SK-N-SH treated with all-trans-retinoic acid at 6 μM for 48 hours (cell line): ENCODE data around the gene LTO1.

Source experiments
- CSDC2 ChIP-seq: fragments of 250-450 bp; sonication (Bioruptor Pico); IDR thresholded peaks from 2 replicates; pipeline ENCODE4 v1.5.0; 2020; ENCODE audit warnings: mild to moderate bottlenecking, moderate library complexity
- ESRRG ChIP-seq: fragments of 250-450 bp; sonication (Bioruptor Pico); IDR thresholded peaks from 2 replicates; pipeline ENCODE4 v1.6.1; 2021; ENCODE audit warnings: mild to moderate bottlenecking
- GLIS3 ChIP-seq: fragments of 250-450 bp; sonication (Bioruptor Pico); IDR thresholded peaks from 2 replicates; pipeline ENCODE4 v1.5.0; 2020; ENCODE audit warnings: mild to moderate bottlenecking, moderate library complexity
- ISL1 ChIP-seq: fragments of 250-450 bp; sonication (Bioruptor Pico); IDR thresholded peaks from 2 replicates; pipeline ENCODE4 v2.1.2; 2022; ENCODE audit warnings: mild to moderate bottlenecking, moderate library complexity
- POU6F1 ChIP-seq: fragments of 250-450 bp; sonication (Bioruptor Pico); IDR thresholded peaks from 2 replicates; pipeline ENCODE4 v1.8.0; 2021; ENCODE audit warnings: low read depth, mild to moderate bottlenecking, moderate library complexity, borderline replicate concordance
- PPARA ChIP-seq: fragments of 250-450 bp; sonication (Bioruptor Pico); IDR thresholded peaks from 2 replicates; pipeline ENCODE4 v1.5.0; 2020; ENCODE audit warnings: mild to moderate bottlenecking, borderline replicate concordance
- TOX ChIP-seq: fragments of 250-450 bp; sonication (Bioruptor Pico); IDR thresholded peaks from 2 replicates; pipeline ENCODE4 v1.8.0; 2021; ENCODE audit warnings: mild to moderate bottlenecking, moderate library complexity, borderline replicate concordance
- ZNF565 ChIP-seq: fragments of 450-650 bp; formaldehyde crosslinking; conservative IDR thresholded peaks from 2 replicates; pipeline ENCODE4 v1.5.0; 2020; ENCODE audit warnings: low read depth, mild to moderate bottlenecking, moderate library complexity
- ZNF70 ChIP-seq: fragments of 450-650 bp; formaldehyde crosslinking; IDR thresholded peaks from 2 replicates; pipeline ENCODE4 v1.5.0; 2020; ENCODE audit warnings: mild to moderate bottlenecking, moderate library complexity
- TF ChIP-seq, protein P1 (sequence below): fragments of 250-450 bp; sonication (Bioruptor Pico); IDR thresholded peaks from 2 replicates; pipeline ENCODE4 v1.5.1; 2021; ENCODE audit warnings: mild to moderate bottlenecking, moderate library complexity
- TF ChIP-seq, protein P2 (sequence below): fragments of 250-450 bp; sonication (Bioruptor Pico); IDR thresholded peaks from 2 replicates; pipeline ENCODE4 v1.8.0; 2020; ENCODE audit warnings: mild to moderate bottlenecking, moderate library complexity, borderline replicate concordance
- TF ChIP-seq, protein P3 (sequence below): fragments of 250-450 bp; sonication (Bioruptor Pico); IDR thresholded peaks from 2 replicates; pipeline ENCODE4 v1.5.0; 2020; ENCODE audit warnings: mild to moderate bottlenecking, moderate library complexity

GRCh38 chr11:69705351-69705811 is 30.2 kb upstream of the LTO1 start:
- TF ChIP-seq TOX: no peak
- TF ChIP-seq, protein P1, sequence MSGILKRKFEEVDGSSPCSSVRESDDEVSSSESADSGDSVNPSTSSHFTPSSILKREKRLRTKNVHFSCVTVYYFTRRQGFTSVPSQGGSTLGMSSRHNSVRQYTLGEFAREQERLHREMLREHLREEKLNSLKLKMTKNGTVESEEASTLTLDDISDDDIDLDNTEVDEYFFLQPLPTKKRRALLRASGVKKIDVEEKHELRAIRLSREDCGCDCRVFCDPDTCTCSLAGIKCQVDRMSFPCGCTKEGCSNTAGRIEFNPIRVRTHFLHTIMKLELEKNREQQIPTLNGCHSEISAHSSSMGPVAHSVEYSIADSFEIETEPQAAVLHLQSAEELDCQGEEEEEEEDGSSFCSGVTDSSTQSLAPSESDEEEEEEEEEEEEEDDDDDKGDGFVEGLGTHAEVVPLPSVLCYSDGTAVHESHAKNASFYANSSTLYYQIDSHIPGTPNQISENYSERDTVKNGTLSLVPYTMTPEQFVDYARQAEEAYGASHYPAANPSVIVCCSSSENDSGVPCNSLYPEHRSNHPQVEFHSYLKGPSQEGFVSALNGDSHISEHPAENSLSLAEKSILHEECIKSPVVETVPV (CRISPR knock-in tag): no peak
- no peak for TF ChIP-seq CSDC2 (CRISPR knock-in tag)
- TF ChIP-seq, protein P2, sequence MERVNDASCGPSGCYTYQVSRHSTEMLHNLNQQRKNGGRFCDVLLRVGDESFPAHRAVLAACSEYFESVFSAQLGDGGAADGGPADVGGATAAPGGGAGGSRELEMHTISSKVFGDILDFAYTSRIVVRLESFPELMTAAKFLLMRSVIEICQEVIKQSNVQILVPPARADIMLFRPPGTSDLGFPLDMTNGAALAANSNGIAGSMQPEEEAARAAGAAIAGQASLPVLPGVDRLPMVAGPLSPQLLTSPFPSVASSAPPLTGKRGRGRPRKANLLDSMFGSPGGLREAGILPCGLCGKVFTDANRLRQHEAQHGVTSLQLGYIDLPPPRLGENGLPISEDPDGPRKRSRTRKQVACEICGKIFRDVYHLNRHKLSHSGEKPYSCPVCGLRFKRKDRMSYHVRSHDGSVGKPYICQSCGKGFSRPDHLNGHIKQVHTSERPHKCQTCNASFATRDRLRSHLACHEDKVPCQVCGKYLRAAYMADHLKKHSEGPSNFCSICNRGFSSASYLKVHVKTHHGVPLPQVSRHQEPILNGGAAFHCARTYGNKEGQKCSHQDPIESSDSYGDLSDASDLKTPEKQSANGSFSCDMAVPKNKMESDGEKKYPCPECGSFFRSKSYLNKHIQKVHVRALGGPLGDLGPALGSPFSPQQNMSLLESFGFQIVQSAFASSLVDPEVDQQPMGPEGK (CRISPR knock-in tag): no peak
- TF ChIP-seq GLIS3 (CRISPR knock-in tag): no peak
- TF ChIP-seq, protein P3, sequence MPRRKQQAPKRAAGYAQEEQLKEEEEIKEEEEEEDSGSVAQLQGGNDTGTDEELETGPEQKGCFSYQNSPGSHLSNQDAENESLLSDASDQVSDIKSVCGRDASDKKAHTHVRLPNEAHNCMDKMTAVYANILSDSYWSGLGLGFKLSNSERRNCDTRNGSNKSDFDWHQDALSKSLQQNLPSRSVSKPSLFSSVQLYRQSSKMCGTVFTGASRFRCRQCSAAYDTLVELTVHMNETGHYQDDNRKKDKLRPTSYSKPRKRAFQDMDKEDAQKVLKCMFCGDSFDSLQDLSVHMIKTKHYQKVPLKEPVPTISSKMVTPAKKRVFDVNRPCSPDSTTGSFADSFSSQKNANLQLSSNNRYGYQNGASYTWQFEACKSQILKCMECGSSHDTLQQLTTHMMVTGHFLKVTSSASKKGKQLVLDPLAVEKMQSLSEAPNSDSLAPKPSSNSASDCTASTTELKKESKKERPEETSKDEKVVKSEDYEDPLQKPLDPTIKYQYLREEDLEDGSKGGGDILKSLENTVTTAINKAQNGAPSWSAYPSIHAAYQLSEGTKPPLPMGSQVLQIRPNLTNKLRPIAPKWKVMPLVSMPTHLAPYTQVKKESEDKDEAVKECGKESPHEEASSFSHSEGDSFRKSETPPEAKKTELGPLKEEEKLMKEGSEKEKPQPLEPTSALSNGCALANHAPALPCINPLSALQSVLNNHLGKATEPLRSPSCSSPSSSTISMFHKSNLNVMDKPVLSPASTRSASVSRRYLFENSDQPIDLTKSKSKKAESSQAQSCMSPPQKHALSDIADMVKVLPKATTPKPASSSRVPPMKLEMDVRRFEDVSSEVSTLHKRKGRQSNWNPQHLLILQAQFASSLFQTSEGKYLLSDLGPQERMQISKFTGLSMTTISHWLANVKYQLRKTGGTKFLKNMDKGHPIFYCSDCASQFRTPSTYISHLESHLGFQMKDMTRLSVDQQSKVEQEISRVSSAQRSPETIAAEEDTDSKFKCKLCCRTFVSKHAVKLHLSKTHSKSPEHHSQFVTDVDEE: no peak
- TF ChIP-seq ZNF565 (CRISPR knock-in tag): no peak
- TF ChIP-seq ESRRG (CRISPR knock-in tag): no peak
- TF ChIP-seq PPARA (CRISPR knock-in tag): no peak
- TF ChIP-seq POU6F1: no peak
- no peak for TF ChIP-seq ISL1 (CRISPR knock-in tag)
- no peak for TF ChIP-seq ZNF70 (CRISPR knock-in tag)
